NCI-H146 treated with DMSO at 0.1 percent for 48 hours (cell line): ENCODE results near the gene NKAIN2.
A peak's percentile ranks its signal among the peaks of the same experiment; 100 is the strongest.
"Not testable (repeated sequence)": the region's sequence is repeated elsewhere in the genome, so short reads cannot be mapped to it uniquely, and the experiment has no call there.

Source experiments
- DNase-seq: peaks from one replicate; lab custom pipeline; 2025; ENCODE audit not compliant: unreplicated experiment; lab: John Stamatoyannopoulos, UW

Gene NKAIN2

DNA sequence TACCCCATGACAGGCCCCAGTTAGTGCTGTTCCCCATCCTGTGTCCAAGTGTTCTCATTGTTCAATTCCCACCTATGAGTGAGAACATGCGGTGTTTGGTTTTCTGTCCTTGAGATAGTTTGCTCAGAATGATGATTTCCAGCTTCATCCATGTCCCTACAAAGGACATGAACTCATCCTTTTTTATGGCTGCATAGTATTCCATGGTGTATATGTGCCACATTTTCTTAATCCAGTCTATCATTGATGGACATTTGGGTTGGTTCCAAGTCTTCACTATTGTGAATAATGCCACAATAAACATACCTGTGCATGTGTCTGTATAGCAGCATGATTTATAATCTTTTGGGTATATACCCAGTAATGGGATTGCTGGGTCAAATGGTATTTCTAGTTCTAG, 218.4 kb downstream of the NKAIN2 start:
- DNase-seq, result not testable (repeated sequence)

DNA sequence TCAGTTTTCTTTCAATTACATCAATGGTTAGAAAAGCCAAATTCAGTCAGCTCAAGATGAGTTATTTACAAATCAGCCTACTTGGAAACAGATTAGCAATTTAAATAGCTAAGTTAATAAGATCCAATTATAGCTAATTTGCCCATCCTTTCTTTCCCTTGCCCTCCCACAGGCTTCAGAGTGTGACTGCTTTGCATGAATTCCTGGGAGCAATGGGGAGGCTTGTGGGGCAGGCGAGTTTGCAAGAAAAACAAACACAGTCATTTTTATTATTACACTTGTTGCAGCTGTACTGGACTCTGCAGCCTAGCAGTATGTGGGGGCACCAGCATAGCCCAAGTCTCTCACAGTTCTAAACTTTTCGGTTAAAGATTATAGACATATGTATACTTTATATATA, 219.0 kb downstream of the NKAIN2 start:
- DNase-seq, result peak; percentile 46

DNA sequence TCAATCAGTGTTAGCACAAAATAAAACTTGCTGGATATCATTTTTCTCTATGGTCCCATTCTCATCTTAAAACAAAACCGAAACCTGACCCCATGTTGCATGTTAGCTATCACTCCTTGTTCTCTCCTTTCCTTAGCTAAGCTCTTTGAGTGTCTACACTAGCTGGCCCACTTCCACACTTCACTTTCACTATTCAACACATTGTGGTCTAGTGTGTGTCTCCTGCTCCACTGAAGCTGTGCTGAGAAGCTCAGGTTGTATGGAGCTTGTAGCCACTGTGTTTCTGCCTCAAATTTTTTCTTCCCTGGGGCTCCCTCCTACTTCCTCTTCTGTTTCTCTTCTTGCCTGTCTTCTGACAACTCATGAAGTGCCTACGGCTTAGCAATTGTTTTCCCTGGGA, 223.0 kb downstream of the NKAIN2 start:
- DNase-seq, result no peak

DNA sequence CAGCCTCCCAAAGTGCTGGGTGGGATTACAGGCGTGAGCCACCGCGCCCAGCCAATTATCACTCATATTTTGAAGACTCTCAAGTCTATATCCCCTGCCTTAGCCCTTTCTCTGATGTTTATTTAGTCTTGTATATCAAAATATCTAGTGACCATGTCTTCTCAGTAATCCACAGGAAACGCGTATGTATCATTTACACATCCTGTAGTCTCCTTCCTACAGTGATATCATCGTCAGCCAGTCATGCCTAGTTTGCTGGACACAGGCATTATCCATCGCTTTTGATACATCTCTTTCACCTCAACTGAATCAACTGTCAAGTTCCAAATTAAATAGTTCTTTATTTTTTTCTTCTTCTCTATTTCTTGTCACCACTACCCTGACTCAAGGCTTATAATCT, 223.7 kb downstream of the NKAIN2 start:
- DNase-seq, result no peak

DNA sequence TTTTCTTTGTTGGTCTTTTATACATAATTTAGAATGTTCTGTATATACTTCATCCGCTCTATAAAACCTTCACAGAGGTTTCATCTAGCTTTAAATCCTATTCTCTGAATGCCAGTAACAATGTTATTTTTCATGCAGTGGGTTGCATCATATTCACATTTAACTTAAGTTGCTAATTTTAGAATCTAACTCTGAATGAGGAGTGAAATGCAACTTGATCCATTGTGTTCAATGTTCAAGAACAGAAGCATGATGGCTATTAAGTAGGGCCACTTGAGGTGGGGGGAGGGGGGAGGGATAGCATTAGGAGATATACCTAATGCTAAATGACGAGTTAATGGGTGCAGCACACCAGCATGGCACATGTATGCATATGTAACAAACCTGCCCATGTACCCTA, 224.5 kb downstream of the NKAIN2 start:
- DNase-seq, result no peak

DNA sequence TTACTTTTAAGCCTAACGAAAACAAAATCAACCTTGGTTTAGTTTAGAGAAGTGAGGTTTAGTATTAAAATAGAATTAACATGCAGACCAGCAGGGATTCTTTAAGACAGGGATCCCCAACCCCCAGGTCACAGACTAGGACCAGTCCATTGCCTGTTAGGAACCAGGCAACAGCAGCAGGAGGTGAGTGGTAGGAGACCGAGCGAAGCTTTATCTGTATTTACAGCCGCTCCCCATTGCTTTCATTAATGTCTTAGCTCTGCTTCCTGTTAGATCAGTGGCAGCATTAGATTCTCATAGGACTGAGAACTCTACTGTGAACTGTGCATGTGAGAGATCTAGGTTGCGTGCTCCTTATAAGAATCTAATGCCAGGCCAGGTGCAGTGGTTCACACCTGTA, 225.9 kb downstream of the NKAIN2 start:
- DNase-seq, result no peak

DNA sequence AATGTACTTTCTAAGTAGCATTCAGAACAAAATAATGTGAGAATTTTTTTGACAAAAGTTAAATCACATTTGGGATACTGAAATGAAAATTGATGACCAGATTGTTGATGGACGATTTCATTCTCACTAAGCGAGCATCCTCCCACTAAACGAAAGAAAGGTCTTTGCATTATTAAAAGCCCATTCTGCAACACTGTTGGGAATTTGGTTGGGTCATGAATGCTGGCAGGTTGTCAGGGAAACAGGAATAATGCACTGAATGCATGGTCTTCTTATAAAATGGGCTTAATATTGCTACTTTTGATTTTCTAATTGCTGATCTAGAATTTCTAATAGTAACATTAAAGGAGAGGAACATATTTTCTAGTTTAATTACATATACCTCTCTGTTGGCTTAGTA, 229.8 kb downstream of the NKAIN2 start:
- no peak for DNase-seq

DNA sequence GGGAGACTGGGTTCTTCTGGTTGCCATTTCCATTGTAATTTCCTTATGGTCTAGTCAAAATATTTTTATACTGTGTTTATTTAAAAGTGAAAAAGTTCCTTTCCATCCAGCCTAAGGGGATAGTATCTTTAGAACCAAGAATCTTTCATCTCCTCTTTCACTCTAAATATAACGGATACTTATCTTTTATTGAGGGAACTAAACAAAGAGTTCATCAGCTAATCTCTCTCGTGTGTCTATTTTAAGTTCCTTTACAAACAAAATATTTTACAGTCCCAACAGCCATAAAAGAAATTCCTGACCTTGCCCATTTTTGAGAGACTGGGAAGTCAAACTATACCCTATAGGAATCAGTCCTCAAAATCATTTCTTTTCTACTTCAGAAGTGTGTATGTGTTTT, 232.7 kb downstream of the NKAIN2 start:
- DNase-seq, result no peak

DNA sequence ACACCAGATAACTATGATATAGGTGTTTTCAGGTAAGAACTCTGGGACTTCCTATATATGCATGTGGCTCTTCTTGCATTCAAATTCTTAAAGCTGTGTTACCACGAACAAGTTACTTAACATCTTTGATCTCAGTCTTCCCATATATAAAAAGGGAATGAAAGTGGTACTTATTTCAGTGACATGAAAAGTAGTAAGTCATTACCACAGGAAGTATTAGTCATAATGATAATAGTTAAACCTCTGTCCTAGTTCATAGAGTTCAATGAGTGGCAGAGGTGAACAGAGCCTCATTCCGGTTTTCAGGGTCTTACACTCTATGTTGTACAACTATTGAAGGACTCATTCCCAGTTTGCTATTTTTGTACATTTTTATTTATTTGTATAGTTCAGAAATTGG, 237.0 kb downstream of the NKAIN2 start:
- DNase-seq, result no peak

DNA sequence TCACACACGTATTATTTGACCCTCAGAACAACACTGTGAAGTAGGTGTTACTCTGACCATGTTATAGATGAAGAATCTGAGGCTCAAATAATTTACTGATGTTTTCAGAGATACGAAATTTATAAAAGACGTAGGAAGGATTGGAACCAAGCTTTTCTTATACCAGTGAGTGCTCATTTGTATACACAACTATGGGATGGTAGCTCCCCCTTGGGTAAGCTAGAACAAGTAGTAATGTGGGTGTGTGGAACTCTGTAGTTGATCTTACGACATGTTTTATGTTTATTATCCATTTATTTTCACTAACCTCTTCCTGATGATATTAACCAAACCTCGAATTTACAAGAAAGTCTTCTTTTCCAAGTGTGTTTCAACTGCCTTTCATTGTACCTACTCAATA, 248.5 kb downstream of the NKAIN2 start:
- no peak for DNase-seq

DNA sequence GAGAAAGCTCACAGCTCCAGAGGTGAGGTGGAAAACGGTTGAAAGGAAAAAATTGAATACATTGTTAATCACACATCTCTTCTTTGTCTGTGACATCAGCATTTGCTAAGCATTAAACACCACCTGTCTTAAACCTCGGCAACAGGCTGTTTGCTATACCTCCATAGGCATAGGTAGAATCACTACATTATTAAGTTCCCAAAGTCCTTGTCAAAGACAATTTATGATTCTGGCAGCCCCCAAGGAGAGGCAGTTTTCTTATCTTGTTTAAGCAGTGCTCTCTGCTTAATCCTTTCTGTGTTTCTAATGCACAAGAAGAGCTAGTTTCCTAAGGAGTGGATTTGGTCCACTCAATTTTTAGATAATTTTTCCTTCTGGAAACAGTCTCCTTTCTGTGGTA, 249.7 kb downstream of the NKAIN2 start:
- DNase-seq, result no peak

DNA sequence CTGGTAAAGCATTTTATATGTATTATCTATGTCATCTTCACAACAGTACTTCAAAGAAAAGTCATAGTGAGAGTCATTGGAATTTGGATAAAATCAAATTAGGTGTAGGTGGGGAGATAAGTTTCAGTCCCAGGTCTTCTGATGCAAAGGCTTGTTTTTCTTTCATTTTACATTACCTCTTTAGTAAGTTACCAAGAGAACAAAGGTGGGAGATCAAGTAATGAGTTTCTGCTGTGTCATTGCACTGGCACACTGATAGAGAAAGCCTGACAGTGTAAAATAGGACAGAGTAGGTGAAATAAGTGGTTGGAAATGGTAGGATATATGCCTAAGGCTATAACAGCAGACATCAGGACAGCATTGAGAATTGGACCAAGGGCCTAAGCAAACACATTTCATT, 250.4 kb downstream of the NKAIN2 start:
- no peak for DNase-seq

DNA sequence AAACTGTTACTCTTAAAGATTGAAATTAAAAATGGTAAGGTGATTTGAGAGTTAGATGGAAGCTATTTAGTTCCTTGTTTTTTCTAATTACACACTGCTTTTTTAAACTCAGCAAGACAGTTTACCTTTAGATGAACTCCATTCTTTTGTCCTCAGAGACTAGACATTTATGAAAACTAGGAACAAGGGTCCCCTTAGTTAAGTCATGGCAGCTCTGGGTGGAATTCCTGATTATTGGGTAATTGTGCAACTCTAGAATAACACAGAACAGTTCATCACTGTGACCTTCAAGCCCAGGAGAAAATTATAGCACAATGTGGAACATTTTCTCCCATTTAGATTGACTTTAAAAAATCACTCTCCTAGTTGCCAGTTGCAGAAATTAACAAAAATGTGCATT, 251.7 kb downstream of the NKAIN2 start:
- DNase-seq, result no peak

DNA sequence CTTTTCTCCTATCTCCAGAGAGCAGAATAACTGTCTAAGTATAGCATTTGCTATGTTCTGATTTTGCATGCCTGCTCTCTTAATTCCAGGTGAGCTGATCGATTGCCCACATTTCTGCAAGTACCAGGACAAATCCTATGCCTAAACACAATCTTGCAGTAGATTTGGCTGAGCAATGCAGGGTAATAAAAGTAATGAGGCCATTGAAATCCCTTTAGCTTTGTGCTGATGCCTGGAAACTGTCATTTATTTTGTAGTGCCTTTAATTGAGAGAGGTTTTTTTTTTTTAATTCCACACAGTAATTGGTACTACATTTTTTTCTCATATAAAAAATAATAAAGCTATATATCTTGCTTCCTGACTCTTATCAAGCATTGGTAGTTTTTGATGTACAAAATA, 252.3 kb downstream of the NKAIN2 start:
- DNase-seq, result peak; percentile 64

DNA sequence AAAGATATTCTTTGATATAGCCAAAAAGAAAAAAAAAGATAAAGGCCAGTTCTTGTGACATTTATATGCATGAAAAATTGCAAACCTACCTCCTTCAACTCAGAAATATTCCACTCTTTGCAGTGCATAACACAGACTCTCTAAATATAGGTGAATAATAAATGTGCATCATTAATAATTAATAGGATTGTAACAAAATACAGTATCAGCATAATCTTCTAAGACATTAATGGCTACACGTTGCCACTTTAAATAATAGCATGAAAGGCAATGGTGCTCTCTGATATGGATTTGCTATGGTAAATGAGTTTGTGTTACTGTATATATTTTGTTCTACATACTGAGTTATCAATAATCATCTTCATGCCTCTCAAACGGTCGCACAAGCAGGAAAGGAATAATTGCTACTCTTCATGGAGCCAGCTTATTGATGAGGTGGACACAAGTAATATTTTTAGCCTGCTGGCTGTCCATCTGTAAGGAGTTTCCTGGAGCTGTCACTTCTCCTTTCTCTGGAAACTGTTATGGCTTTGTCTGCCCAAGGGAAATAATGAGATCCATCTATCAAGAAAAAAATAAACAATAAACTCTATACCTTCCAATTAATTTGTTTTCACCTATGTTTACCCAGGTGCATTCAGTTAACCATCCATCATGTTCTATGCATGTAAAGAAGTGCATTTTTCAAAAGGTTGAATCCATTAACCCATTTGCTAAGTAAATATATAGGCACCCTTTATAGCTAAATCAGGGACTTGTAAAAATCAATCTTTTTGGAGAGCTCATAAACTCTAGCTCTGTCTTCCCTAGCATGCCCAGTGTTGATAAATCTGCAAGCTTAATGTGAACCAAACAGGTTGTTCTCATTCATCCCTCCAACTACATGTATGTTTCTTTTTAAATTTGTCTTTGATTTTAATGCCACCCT, 253.0 kb downstream of the NKAIN2 start:
- DNase-seq, result peak; percentile 100

DNA sequence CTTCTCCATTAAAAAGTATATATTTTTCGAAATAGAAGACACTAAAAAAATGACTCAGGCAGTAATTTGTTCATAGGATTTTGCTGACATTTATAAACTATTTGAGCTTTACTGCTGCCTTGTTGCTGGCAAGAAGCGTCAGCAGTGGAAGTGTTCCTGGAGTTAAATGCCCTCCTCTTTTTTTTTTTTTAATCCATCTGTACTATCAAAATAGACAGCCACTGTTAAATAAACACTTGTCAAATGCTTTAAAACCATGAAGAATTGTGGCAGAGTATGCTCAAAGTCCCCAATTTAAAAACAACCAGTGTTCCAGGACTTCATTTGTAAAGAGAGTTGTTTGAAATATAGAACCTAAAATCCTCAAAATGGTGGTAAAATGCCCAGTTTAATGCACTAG, 253.8 kb downstream of the NKAIN2 start:
- peak; percentile 88 for DNase-seq

DNA sequence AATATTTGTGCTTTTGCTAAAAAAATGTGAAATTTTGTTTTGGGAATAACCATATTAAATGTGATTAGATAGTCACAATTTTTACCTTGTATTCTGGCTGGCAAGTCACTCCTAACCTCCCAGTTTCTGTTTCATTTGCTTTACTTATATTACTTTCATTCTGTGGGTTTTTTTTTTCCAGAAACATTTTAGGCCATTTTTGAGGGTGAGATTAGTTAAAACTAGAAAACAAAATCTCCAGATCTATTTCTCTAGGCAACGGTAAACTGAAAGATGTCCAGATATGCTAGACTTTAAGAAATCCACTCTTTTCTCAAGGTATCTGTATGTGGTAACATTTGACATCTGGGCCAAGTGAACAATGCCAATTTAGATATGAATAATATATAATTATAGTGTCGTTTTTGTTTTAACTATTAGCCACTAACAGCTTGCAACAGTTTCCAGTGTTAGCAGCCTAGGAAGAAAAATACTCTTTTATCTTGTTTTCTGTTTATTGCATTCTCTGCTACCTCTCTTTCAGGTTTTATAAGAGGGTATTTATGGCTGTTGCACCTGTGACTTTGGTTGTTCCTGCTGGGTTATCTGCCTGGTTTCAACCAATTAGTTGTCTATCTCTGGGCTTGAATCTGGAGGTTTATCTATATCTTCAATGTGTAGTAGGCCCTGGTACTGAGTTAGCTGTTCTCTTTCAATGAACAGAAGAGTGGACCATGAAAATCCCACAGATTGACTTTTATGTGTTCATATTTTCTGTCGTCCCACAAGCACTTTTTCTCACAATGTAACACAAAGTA, 260.9 kb downstream of the NKAIN2 start:
- DNase-seq, result no peak

DNA sequence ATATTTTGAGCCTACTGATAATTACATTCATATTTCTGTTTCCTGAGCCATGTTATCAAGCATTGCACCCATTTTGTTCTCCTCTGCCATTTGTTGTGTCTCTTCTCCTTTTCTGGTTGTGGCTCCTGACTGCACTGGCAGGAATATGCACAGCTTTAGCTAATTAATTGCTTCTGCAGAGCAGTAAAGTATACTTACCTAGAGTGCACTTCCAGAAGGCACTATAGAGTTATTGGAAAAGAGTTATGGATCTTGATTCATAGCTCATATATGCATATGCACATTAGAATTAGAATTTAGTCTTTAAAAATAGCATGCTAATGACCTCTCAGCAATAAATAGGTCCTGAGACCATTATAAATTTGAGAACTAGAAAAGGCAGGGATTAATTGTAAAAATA, 262.6 kb downstream of the NKAIN2 start:
- DNase-seq, result no peak

DNA sequence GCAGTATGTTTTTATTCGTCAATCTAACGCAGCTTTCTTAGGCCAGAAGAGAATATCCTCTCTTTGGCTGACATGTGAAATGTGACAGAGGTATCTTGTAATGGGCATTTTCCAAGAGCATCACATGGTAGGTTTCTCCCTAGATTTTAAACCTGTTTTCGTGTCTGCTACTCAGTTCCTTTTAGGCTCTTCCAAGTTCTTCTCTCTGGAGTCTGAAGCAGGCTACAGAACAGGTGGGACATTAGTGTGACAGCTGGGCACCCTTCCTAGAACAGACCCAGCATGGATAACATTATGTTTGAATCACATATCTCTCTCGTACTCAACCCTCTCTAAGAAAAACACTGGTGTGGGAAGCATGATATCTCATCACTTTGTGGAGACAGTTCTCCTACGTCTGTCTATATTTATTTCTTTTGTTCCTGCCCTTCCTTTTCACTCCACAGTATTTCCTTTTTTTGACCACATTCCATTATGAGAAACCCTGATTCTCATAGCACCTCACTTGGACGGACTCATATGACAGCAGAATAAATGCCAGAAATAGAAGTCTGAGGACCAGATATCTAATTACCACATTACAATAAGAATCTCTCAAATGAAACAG, 263.4 kb downstream of the NKAIN2 start:
- no peak for DNase-seq

DNA sequence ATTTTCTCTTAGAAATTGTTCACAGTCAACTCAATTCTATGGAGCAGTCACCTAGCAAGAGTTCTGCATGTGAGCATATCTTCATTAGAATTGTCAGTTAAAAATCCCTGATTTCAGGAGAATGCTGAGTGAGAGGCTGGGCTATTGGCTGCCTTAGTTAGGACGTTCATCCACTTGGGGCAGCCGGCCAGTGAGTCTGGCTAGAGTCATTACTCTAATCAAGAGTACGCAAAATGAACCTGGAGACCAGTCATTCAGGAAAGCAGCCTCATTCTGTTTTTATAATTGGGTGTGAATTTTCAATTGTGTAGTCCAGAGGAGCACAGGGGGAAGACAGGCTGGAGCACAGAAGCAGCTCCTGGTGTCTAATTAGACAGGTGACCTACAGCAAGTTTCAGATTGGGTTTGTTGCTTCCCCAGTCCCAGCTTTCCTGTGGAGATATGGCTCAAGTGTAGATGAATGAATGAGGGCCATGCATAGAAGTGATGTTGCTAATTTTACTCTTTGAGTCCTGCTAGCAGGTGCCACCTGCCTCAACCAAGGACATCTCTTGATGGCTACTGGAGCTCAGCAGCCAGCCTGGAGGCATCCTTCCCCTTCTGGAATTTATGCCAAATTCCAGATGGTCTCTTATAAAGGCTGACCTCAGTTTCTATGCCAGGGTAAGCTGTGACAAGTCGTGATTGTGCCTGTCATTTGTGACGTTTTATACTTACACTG, 265.7 kb downstream of the NKAIN2 start:
- DNase-seq, result no peak

DNA sequence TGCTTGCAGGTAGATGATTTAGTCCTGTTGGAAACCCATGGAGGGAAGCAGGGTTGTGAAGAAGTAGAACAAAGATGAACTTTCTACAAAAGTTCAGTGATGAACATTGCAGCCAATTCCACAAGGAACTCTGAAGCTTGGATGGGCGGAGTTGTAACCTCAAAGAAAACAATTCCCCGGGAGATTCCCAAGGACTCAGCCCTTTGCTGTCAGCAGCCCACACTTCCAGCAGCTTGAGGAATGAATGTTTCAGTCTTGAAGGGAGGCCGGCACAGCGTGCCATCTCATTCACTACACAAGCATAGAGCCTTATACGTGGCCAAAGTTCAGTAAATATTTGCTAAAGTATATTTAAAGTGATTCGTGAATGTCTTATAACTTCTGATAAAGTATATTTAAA, 269.4 kb downstream of the NKAIN2 start:
- DNase-seq, result no peak
